ENCODE results near the gene COMTD1. TPM values are rescaled to one million over a fixed set of nuclear protein-coding genes. Genes with fewer than 3 reads are reported as not detected.

The COMTD1 gene
- 29.4 to 59.4 TPM (median 50.0 TPM) in 5 replicates for total RNA-seq (2022; extraction: Qiagen RNA extraction; ENCODE audit: low read depth)

DNA sequence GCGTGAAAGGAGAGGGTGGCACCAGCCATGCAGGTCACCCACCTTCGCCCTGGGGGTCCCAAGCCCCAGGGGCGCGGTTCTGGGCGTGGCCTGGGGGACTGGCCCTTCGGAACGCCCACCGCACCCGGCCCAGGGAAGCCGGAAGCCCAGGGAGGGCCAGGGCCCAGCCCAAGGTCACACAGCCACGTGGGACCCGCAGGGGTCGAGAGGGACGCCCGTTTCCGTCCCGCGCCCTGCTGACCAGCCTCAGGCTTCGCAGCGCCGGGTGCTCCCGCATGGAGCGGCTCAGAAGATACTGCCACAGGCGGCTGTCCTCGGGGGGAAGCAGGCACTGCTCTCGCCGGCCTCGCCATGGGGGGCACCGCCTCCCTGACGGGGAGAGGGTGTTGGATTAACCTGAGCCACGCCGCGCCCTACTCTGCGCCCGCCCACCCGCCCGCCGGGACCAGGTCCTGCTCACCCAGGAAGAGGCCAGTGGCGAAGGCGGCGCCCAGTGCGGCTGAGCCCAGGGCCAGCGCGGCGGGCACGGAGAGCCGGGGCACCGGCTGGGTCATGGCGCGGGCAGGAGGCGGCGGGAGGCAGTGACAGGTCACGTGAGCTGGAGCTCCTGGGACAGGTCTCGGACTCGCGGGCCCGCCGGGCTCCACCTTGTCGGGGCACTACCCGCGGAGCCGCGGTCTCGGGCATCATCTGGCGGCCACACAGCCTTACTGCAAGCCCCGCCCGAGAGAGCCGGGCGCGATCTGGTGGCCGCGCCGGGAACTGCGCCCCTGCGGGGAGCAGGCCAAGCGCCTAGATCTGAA, at the start of gene COMTD1:
Gene COMTD1 (minus strand): TSS at position 583 of the 803 bp plus-strand sequence. CDS start 29 bp downstream, at position 554.

DNA sequence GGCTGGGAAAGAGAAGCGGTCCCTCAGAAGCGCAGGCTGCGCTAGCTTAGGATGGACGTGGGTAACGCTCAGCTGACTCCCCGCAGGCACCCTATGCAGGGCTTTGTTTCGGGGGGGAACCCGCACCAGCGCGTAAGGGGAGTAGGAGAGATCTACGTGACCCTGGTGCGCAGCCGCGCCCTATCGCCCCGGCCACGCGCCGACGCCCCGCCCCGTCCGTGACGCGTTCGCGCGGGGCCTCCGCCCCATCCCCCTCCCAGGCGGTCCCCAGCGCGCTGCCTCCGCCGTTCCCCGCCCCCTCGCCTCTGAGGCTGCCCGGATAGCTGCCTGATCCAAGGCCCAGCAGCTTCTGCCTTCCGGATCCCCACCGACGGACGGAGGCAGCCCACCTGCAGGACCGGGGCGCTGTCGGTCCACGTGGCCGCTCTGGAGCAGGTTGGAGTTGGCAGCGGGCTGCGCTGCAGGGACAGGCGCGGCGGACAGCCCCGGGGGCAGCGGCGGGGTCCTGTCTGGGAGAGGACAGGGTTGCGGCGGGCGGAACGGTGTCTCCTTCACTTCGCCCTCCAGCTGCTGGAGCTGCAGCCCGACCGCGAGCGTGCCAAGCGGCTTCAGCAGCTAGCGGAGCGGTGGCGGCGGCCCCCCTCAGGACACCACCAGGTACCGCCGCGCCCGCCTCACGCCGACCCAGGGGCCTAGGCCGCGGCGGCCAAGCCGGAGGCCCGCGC, 25.3 kb downstream of the COMTD1 start, which contains the start of gene VDAC2:
Gene VDAC2 (plus strand): TSS at position 515 of the 725 bp plus-strand sequence. CDS start 363 bp downstream, outside the sequence.

Other genes starting within 250 kb of the COMTD1 start
- gene SAMD8, start 124.3 kb downstream of the COMTD1 start, total RNA-seq (2022; extraction: Qiagen RNA extraction; ENCODE audit: low read depth): 6.2 to 15.4 TPM (median 12.2 TPM) in 5 replicates
- 295 to 365 TPM (median 306 TPM) in 5 replicates for gene VDAC2, start 25.2 kb downstream of the COMTD1 start, total RNA-seq (2022; extraction: Qiagen RNA extraction; ENCODE audit: low read depth)
- gene ZNF503, start 165.8 kb upstream of the COMTD1 start, total RNA-seq (2022; extraction: Qiagen RNA extraction; ENCODE audit: low read depth): 6.1 to 11.9 TPM (median 11.2 TPM) in 5 replicates
- 3.1 to 5.6 TPM (median 4.5 TPM) in 5 replicates for gene LRMDA, start 195.7 kb upstream of the COMTD1 start, total RNA-seq (2022; extraction: Qiagen RNA extraction; ENCODE audit: low read depth)